ENCODE data around the gene ABCF3.

The ABCF3 gene

GRCh38 chr3:184186184-184186901 is at the start of gene ABCF3:
TSS of gene ABCF3 (plus strand) at chr3:184186199. CDS start at chr3:184186208, 9 bp downstream.
- no peak for TF ChIP-seq CTCF (IDR thresholded peaks at IDR 0.05; ENCODE audit: borderline replicate concordance, insufficient read depth, low read depth, low read length)
- peak within 1 kb of the TSS; percentile 71 for H3K4me3 ChIP-seq (ENCODE audit: low read depth, low read length)

- no peak for TF ChIP-seq CTCF (IDR thresholded peaks at IDR 0.05; ENCODE audit: borderline replicate concordance, insufficient read depth, low read depth, low read length)
- H3K4me3 ChIP-seq (ENCODE audit: low read depth, low read length) = no peak overlapping the region
Measured at GRCh38 chr3:184140436-184140835, 45.6 kb upstream of the ABCF3 start.

DNA sequence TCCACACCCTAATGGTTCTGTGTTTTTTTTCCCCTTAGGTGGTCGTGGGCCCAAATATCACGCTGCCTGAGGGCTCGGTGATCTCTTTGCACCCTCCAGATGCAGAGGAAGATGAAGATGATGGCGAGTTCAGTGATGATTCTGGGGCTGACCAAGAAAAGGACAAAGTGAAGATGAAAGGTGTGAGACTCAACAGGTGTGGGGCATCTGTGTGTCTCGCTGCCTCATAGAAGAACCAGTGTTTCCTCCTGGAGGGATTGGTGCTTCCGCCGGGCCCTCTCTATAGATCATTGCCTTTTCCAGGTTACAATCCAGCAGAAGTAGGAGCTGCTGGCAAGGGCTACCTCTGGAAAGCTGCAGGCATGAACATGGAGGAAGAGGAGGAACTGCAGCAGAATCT is 43.8 kb upstream of the ABCF3 start:
- H3K4me3 ChIP-seq (ENCODE audit: low read depth, low read length) = no peak overlapping the region
- no peak for TF ChIP-seq CTCF (IDR thresholded peaks at IDR 0.05; ENCODE audit: borderline replicate concordance, insufficient read depth, low read depth, low read length)

GRCh38 chr3:184143327-184143726 is 42.7 kb upstream of the ABCF3 start:
- no peak for TF ChIP-seq CTCF (IDR thresholded peaks at IDR 0.05; ENCODE audit: borderline replicate concordance, insufficient read depth, low read depth, low read length)
- no peak overlapping the region for H3K4me3 ChIP-seq (ENCODE audit: low read depth, low read length)

DNA sequence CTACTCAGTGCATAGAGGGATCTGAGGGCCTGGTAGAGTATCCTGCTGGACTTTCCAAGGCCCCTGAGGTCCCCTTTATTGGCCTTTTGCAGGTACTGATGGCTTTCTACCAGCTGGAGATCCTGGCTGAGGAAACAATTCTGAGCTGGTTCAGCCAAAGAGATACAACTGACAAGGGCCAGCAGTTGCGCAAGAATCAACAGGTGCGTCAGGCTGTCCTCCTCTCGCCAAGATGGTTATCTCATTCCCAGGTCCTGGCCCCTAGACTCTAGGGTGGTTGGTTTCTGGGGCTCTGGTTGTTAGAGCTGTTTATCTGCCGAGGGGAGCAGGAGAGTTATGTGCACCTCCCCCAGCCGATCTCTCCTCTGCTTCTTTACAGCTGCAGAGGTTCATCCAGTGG is 41.5 kb upstream of the ABCF3 start:
- TF ChIP-seq CTCF (IDR thresholded peaks at IDR 0.05; ENCODE audit: borderline replicate concordance, insufficient read depth, low read depth, low read length) = no peak

DNA sequence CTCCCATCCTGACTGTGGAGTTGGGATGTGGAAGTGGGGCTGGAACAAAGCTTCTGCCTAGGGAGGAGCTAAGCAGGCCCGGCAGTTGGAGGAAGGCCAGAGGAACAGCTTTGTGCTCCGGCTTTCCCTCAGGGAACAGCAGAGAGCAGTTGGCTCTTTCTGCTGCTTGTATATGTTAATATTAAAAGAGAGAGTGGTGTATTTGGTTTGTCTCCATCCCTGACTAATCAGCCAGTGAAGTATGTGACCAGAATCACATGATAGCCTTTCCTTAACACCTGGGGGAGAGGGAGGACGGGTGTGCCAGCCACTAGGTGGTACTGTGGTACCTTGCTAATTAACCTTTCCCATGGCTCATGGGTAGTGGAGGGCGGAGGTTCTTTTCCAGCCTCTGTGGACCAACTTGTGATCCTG is 40.9 kb upstream of the ABCF3 start:
- no peak overlapping the region for H3K4me3 ChIP-seq (ENCODE audit: low read depth, low read length)
- peak; percentile 34; the same call in 1 of the 2 replicates for TF ChIP-seq CTCF (IDR thresholded peaks at IDR 0.05; ENCODE audit: borderline replicate concordance, insufficient read depth, low read depth, low read length)

More for the DNA sequence above, 41.5 kb upstream of the ABCF3 start:
- no peak overlapping the region for H3K4me3 ChIP-seq (ENCODE audit: low read depth, low read length)

DNA sequence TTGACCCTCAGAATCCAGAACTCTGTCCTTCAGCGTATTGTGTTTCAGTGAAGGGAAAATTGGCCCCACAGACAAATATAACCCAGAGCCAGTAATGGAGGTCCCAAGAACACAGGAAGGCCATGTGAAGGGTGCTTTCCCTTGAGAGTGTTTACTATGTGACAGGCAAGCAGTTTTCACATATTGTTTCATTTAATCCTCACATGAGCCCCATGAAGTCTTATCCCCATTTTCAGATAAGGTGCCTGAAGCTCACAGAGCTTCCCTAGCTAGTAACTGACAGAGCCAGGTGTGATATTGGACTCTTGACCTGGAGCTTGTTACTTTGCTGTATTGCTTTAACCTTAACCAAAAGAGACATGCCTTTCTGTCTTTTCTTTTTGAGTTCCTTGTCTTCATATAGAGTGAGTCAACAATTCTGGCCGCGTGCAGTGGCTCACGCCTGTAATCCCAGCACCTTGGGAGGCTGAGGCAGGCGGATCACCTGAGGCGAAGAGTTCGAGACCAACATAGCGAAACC is 40.2 kb upstream of the ABCF3 start:
- no peak for TF ChIP-seq CTCF (IDR thresholded peaks at IDR 0.05; ENCODE audit: borderline replicate concordance, insufficient read depth, low read depth, low read length)

More for the DNA sequence above, 40.2 kb upstream of the ABCF3 start:
- no peak overlapping the region for H3K4me3 ChIP-seq (ENCODE audit: low read depth, low read length)
